ENCODE results near the gene CASTOR1. TPM values are rescaled to one million over a fixed set of nuclear protein-coding genes. Genes with fewer than 3 reads are reported as not detected.
A peak's percentile ranks its signal among the peaks of the same experiment; 100 is the strongest.

CASTOR1 gene
- total RNA-seq, 1 experiment from 2014 or later = 16.0 TPM

- TF ChIP-seq CTCF (IDR thresholded peaks at IDR 0.05) (peak; percentile 61), ZNF219 (CRISPR knock-in tag; IDR thresholded peaks at IDR 0.05; ENCODE audit: borderline replicate concordance) (no peak), SMAD4 (CRISPR knock-in tag; IDR thresholded peaks at IDR 0.05) (no peak), ZNF317 (CRISPR knock-in tag; IDR thresholded peaks at IDR 0.05; ENCODE audit: borderline replicate concordance, low read depth) (no peak), PREB (CRISPR knock-in tag; IDR thresholded peaks at IDR 0.05; ENCODE audit: borderline replicate concordance) (no peak), PRRX2 (CRISPR knock-in tag; IDR thresholded peaks at IDR 0.05) (peak; percentile 54; the same call in 1 of the 2 replicates), NR2C2 (CRISPR knock-in tag; IDR thresholded peaks at IDR 0.05) (no peak), MXD4 (CRISPR knock-in tag; IDR thresholded peaks at IDR 0.05; ENCODE audit: borderline replicate concordance) (peak; percentile 66; the same call in 1 of the 2 replicates), ZNF423 (CRISPR knock-in tag; IDR thresholded peaks at IDR 0.05) (peak; percentile 67; the same call in 1 of the 2 replicates), CBFB (CRISPR knock-in tag; IDR thresholded peaks at IDR 0.05; ENCODE audit: low read depth) (no peak), ZNF121 (CRISPR knock-in tag; IDR thresholded peaks at IDR 0.05) (peak; percentile 99), ZNF671 (CRISPR knock-in tag; IDR thresholded peaks at IDR 0.05) (peak; percentile 63; the same call in 1 of the 2 replicates), GRHL2 (CRISPR knock-in tag; IDR thresholded peaks at IDR 0.05; ENCODE audit: insufficient replicate concordance, severe bottlenecking) (no peak), ZNF396 (CRISPR knock-in tag; IDR thresholded peaks at IDR 0.05; ENCODE audit: borderline replicate concordance) (peak; percentile 75; the same call in 1 of the 2 replicates), GTF2I (CRISPR knock-in tag; conservative IDR thresholded peaks at IDR 0.05) (peak; percentile 99), ATF2 (CRISPR knock-in tag; IDR thresholded peaks at IDR 0.05; ENCODE audit: borderline replicate concordance, low read depth) (no peak)
- TF ChIP-seq, protein P1, sequence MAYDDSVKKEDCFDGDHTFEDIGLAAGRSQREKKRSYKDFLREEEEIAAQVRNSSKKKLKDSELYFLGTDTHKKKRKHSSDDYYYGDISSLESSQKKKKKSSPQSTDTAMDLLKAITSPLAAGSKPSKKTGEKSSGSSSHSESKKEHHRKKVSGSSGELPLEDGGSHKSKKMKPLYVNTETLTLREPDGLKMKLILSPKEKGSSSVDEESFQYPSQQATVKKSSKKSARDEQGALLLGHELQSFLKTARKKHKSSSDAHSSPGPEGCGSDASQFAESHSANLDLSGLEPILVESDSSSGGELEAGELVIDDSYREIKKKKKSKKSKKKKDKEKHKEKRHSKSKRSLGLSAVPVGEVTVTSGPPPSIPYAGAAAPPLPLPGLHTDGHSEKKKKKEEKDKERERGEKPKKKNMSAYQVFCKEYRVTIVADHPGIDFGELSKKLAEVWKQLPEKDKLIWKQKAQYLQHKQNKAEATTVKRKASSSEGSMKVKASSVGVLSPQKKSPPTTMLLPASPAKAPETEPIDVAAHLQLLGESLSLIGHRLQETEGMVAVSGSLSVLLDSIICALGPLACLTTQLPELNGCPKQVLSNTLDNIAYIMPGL (CRISPR knock-in tag; IDR thresholded peaks at IDR 0.05) = no peak
- TF ChIP-seq, protein P2, sequence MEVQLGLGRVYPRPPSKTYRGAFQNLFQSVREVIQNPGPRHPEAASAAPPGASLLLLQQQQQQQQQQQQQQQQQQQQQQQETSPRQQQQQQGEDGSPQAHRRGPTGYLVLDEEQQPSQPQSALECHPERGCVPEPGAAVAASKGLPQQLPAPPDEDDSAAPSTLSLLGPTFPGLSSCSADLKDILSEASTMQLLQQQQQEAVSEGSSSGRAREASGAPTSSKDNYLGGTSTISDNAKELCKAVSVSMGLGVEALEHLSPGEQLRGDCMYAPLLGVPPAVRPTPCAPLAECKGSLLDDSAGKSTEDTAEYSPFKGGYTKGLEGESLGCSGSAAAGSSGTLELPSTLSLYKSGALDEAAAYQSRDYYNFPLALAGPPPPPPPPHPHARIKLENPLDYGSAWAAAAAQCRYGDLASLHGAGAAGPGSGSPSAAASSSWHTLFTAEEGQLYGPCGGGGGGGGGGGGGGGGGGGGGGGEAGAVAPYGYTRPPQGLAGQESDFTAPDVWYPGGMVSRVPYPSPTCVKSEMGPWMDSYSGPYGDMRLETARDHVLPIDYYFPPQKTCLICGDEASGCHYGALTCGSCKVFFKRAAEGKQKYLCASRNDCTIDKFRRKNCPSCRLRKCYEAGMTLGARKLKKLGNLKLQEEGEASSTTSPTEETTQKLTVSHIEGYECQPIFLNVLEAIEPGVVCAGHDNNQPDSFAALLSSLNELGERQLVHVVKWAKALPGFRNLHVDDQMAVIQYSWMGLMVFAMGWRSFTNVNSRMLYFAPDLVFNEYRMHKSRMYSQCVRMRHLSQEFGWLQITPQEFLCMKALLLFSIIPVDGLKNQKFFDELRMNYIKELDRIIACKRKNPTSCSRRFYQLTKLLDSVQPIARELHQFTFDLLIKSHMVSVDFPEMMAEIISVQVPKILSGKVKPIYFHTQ (CRISPR knock-in tag; IDR thresholded peaks at IDR 0.05) = 0 out of 2 replicates have a peak, but pooled peaks have one; percentile 7
- TF ChIP-seq, protein P3, sequence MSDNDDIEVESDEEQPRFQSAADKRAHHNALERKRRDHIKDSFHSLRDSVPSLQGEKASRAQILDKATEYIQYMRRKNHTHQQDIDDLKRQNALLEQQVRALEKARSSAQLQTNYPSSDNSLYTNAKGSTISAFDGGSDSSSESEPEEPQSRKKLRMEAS (CRISPR knock-in tag; IDR thresholded peaks at IDR 0.05) = 0 out of 2 replicates have a peak, but pooled peaks have one; percentile 40
- TF ChIP-seq, protein P4, sequence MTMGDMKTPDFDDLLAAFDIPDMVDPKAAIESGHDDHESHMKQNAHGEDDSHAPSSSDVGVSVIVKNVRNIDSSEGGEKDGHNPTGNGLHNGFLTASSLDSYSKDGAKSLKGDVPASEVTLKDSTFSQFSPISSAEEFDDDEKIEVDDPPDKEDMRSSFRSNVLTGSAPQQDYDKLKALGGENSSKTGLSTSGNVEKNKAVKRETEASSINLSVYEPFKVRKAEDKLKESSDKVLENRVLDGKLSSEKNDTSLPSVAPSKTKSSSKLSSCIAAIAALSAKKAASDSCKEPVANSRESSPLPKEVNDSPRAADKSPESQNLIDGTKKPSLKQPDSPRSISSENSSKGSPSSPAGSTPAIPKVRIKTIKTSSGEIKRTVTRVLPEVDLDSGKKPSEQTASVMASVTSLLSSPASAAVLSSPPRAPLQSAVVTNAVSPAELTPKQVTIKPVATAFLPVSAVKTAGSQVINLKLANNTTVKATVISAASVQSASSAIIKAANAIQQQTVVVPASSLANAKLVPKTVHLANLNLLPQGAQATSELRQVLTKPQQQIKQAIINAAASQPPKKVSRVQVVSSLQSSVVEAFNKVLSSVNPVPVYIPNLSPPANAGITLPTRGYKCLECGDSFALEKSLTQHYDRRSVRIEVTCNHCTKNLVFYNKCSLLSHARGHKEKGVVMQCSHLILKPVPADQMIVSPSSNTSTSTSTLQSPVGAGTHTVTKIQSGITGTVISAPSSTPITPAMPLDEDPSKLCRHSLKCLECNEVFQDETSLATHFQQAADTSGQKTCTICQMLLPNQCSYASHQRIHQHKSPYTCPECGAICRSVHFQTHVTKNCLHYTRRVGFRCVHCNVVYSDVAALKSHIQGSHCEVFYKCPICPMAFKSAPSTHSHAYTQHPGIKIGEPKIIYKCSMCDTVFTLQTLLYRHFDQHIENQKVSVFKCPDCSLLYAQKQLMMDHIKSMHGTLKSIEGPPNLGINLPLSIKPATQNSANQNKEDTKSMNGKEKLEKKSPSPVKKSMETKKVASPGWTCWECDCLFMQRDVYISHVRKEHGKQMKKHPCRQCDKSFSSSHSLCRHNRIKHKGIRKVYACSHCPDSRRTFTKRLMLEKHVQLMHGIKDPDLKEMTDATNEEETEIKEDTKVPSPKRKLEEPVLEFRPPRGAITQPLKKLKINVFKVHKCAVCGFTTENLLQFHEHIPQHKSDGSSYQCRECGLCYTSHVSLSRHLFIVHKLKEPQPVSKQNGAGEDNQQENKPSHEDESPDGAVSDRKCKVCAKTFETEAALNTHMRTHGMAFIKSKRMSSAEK (CRISPR knock-in tag; IDR thresholded peaks at IDR 0.05; ENCODE audit: borderline replicate concordance) = no peak
These were observed 1.5 kb downstream of the CASTOR1 start (continued) for GRCh38 chr22:30287648-30288418.
